Measurements from ENCODE around the gene SYT1.

DNA sequence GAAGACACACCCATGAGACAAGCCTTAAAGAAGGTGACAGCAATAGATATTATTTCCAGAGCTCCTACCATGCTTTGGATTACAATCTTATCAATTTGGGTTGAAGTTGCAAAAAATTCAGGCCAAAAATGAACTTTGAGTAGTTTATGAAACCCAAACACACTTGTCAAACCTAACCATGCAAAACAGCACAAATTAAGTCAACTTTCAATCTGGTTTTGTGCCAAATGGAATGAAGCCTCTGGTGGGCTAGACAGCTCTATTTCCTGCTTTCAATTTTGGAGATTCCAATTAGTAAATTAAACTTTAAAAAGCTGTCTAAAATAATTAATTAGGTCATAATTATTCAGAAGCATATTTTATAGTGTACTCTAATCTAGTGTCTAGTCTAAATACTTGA, 203.4 kb downstream of the SYT1 start:
- TF ChIP-seq, protein P1, sequence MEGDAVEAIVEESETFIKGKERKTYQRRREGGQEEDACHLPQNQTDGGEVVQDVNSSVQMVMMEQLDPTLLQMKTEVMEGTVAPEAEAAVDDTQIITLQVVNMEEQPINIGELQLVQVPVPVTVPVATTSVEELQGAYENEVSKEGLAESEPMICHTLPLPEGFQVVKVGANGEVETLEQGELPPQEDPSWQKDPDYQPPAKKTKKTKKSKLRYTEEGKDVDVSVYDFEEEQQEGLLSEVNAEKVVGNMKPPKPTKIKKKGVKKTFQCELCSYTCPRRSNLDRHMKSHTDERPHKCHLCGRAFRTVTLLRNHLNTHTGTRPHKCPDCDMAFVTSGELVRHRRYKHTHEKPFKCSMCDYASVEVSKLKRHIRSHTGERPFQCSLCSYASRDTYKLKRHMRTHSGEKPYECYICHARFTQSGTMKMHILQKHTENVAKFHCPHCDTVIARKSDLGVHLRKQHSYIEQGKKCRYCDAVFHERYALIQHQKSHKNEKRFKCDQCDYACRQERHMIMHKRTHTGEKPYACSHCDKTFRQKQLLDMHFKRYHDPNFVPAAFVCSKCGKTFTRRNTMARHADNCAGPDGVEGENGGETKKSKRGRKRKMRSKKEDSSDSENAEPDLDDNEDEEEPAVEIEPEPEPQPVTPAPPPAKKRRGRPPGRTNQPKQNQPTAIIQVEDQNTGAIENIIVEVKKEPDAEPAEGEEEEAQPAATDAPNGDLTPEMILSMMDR (conservative IDR thresholded peaks at IDR 0.05; ENCODE audit: low read depth, low read length), result no peak
- no peak for TF ChIP-seq EZH2 (IDR thresholded peaks at IDR 0.05; ENCODE audit: borderline replicate concordance, low read depth, low read length, poor library complexity, severe bottlenecking)

Data from A673 (cell line).